ENCODE data around the gene CASTOR2. TPM values are rescaled to one million over a fixed set of nuclear protein-coding genes. Genes with fewer than 3 reads are reported as not detected.
A peak's percentile ranks its signal among the peaks of the same experiment; 100 is the strongest.
"Not testable (repeated sequence)": the region's sequence is repeated elsewhere in the genome, so short reads cannot be mapped to it uniquely, and the experiment has no call there.

CASTOR2 gene
- total RNA-seq (100 to 1,000 TPM; 131 to 255 (median 160) TPM), polyA plus RNA-seq (100 to 1,000 TPM in 1 of 3 donors, 10 to 100 TPM in 1, 1 to 10 TPM in 1; 2.9 to 100 (median 19.7) TPM)
- long read RNA-seq, donor 1, partial matches to known transcripts = 2 of 5 reads
- long read RNA-seq, donor 1, other reads (novel, unspliced or antisense) = 3 of 5 reads
- long read RNA-seq, donor 2, transcript CASTOR2-201 (9 exons, 1,257 nt) = major isoform, 21 of 42 reads
- long read RNA-seq, donor 2, partial matches to known transcripts = 16 of 42 reads
- long read RNA-seq, donor 2, other reads (novel, unspliced or antisense) = 5 of 42 reads

DNA sequence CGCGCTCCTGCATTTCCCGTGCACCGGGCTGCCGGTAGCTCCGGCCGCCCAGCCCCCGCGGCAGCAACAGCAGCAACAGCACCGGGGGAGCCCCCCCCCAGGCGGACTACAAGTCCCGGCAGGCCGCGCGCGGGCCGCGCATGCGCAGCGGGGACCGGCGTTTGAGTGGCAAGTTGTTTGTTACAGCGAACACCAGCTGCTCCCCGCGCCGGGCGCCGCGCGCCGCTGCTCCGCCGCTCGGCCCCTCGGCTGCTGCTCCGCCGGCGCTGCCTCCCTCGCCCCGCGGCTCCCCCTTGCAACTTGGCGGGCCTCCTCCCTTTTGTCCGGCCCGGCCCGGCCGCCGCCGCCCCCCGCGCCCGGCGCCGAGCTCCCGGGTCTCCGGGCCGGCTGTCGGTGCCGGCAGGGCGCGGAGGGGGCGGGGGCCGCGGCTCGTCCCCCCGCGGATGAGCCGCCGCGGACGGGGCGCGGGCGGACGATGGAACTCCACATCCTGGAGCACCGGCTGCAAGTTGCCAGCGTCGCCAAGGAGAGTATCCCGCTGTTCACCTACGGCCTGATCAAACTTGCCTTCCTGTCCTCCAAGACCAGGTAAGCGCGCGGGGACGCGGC is at the start of gene CASTOR2:
CASTOR2 (plus strand) TSS at position 195 of the 609 bp plus-strand sequence; CDS start at position 476, 281 bp downstream.
- intact Hi-C loops (cut with DNase I); H3K9me3 ChIP-seq; H3K4me1 ChIP-seq; H3K27me3 ChIP-seq (ENCODE audit: insufficient read depth in 3 of 3, low read length in 2 of 3); H3K36me3 ChIP-seq (ENCODE audit: insufficient read depth in 1 of 2, low read depth in 1 of 2): not testable (repeated sequence)
- H3K27ac ChIP-seq = peak within 1 kb of the TSS; percentile 9
- 0% methylated on average over 2 to 20 of the region's 84 CpGs for WGBS, 3 donors
- ATAC-seq (peak; percentile 93 to 96 (median 94)), DNase-seq (peak; percentile 76 to 84)
- peak within 1 kb of the TSS; percentile 52 for H3K4me3 ChIP-seq

- H3K27ac ChIP-seq; H3K9me3 ChIP-seq; ATAC-seq; H3K36me3 ChIP-seq (ENCODE audit: insufficient read depth in 1 of 2, low read depth in 1 of 2); intact Hi-C loops (cut with DNase I); H3K27me3 ChIP-seq (ENCODE audit: insufficient read depth in 3 of 3, low read length in 2 of 3); H3K4me1 ChIP-seq; H3K4me3 ChIP-seq; DNase-seq: not testable (repeated sequence)
- 78 to 92% (median 89%) methylated on average over 6 to 9 of the region's 10 CpGs for WGBS, 3 donors
Observed at GRCh38 chr7:74922321-74922890, 42.1 kb upstream of the CASTOR2 start.

DNA sequence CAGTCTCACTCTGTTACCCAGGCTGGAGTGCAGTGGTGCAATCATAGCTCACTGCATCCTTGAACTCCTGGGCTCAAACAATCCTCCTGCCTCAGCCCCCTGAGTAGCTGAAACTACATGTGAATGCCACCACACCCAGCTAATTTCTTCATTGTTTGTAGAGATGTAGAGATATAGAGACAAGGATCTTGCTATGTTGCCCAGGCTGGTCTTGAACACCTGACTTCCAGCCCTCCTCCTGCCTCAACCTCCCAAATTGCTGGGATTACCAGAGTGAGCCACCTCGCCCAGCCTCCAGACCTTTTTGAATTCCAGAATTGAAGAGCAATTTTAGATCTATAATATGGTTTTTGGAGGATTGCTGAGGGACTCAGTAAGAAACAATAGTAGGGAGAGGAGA is 40.9 kb upstream of the CASTOR2 start:
- H3K9me3 ChIP-seq; H3K27ac ChIP-seq; H3K27me3 ChIP-seq (ENCODE audit: insufficient read depth in 3 of 3, low read length in 2 of 3); intact Hi-C loops (cut with DNase I); H3K4me1 ChIP-seq; ATAC-seq; H3K36me3 ChIP-seq (ENCODE audit: insufficient read depth in 1 of 2, low read depth in 1 of 2); H3K4me3 ChIP-seq; DNase-seq: not testable (repeated sequence)
- WGBS, 3 donors = 95 to 100% (median 98%) methylated on average over 1 of the region's 1 CpG

- intact Hi-C loops (cut with DNase I); H3K27ac ChIP-seq; H3K4me3 ChIP-seq; H3K4me1 ChIP-seq; H3K27me3 ChIP-seq (ENCODE audit: insufficient read depth in 3 of 3, low read length in 2 of 3); H3K36me3 ChIP-seq (ENCODE audit: insufficient read depth in 1 of 2, low read depth in 1 of 2); DNase-seq; ATAC-seq; H3K9me3 ChIP-seq: not testable (repeated sequence)
- no CpG with 5 or more reads among the region's 1 CpG for WGBS, 3 donors
Observed at GRCh38 chr7:74926968-74927367, 37.5 kb upstream of the CASTOR2 start.

GRCh38 chr7:74931563-74932328 is 32.8 kb upstream of the CASTOR2 start:
- WGBS, 3 donors = 6 to 40% (median 22%) methylated on average over 1 of the region's 6 CpGs
- DNase-seq; H3K4me3 ChIP-seq; H3K4me1 ChIP-seq; H3K27ac ChIP-seq; H3K36me3 ChIP-seq (ENCODE audit: insufficient read depth in 1 of 2, low read depth in 1 of 2); H3K27me3 ChIP-seq (ENCODE audit: insufficient read depth in 3 of 3, low read length in 2 of 3); intact Hi-C loops (cut with DNase I); H3K9me3 ChIP-seq: not testable (repeated sequence)
- ATAC-seq = peak; percentile 16 to 71 (median 60)

DNA sequence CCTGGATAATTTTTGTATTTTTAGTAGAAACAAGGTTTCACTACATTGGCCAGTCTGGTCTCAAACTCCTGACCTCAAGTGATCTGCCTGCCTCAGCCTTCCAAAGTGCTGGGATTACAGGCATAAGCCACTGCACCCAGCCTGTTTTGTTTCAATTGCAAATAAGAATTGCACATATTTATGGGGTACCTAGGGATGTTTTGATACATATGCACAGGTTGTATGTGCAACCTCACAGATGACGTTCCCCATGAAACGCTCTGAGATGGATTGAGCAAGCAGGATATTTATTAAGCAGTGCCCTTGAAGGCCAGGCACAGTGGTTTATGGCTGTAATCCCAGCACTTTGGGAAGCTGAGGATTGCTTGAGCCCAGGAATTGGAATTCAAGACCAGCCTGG is 25.1 kb upstream of the CASTOR2 start:
- intact Hi-C loops (cut with DNase I); H3K4me3 ChIP-seq; ATAC-seq; H3K9me3 ChIP-seq; H3K4me1 ChIP-seq; DNase-seq; H3K27me3 ChIP-seq (ENCODE audit: insufficient read depth in 3 of 3, low read length in 2 of 3); H3K27ac ChIP-seq; H3K36me3 ChIP-seq (ENCODE audit: insufficient read depth in 1 of 2, low read depth in 1 of 2): not testable (repeated sequence)
- no CpG with 5 or more reads among the region's 2 CpGs for WGBS, 3 donors

GRCh38 chr7:74941302-74942069 is 23.0 kb upstream of the CASTOR2 start:
- H3K9me3 ChIP-seq; intact Hi-C loops (cut with DNase I): not testable (repeated sequence)
- 80 to 87% (median 84%) methylated on average over 3 to 6 of the region's 9 CpGs for WGBS, 3 donors

GRCh38 chr7:74943923-74944322 is 20.6 kb upstream of the CASTOR2 start:
- 82 to 88% (median 87%) methylated on average over 3 of the region's 4 CpGs for WGBS, 3 donors
- H3K27ac ChIP-seq; intact Hi-C loops (cut with DNase I); H3K4me3 ChIP-seq; H3K4me1 ChIP-seq; H3K27me3 ChIP-seq (ENCODE audit: insufficient read depth in 3 of 3, low read length in 2 of 3); ATAC-seq; H3K36me3 ChIP-seq (ENCODE audit: insufficient read depth in 1 of 2, low read depth in 1 of 2); DNase-seq; H3K9me3 ChIP-seq: not testable (repeated sequence)

More at GRCh38 chr7:74941302-74942069, 23.0 kb upstream of the CASTOR2 start:
- H3K27ac ChIP-seq; H3K4me1 ChIP-seq; H3K36me3 ChIP-seq (ENCODE audit: insufficient read depth in 1 of 2, low read depth in 1 of 2); H3K27me3 ChIP-seq (ENCODE audit: insufficient read depth in 3 of 3, low read length in 2 of 3); DNase-seq; H3K4me3 ChIP-seq: not testable (repeated sequence)
- peak in 2 of 4 donors; percentile 37 to 50 for ATAC-seq

GRCh38 chr7:74947741-74948140 is 16.8 kb upstream of the CASTOR2 start:
- intact Hi-C loops (cut with DNase I); H3K4me1 ChIP-seq; DNase-seq; H3K4me3 ChIP-seq; H3K36me3 ChIP-seq (ENCODE audit: insufficient read depth in 1 of 2, low read depth in 1 of 2); H3K27ac ChIP-seq; H3K9me3 ChIP-seq; H3K27me3 ChIP-seq (ENCODE audit: insufficient read depth in 3 of 3, low read length in 2 of 3): not testable (repeated sequence)
- no CpG with 5 or more reads among the region's 3 CpGs for WGBS, 3 donors
- ATAC-seq = peak; percentile 80 to 89 (median 87)

DNA sequence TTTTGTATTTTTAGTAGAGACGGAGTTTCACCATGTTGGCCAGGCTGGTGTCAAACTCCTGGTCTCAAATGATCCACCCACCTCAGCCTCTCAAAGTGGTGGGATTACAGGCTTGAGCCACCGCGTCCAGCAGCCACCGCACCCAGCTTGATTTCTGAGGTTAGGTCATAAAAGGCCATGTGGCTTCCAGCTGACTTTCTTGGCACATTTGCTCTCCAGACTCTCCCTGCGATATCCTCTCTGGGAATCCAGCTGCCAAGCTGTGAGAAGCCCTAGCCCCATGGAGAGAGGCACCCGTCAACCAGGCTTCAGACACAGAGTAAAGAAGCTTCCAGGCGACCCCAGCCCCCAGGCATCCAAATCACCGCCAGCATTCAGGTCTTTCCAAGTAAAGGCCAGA is 10.7 kb upstream of the CASTOR2 start:
- H3K4me1 ChIP-seq; H3K36me3 ChIP-seq (ENCODE audit: insufficient read depth in 1 of 2, low read depth in 1 of 2); H3K27ac ChIP-seq; ATAC-seq; intact Hi-C loops (cut with DNase I); H3K27me3 ChIP-seq (ENCODE audit: insufficient read depth in 3 of 3, low read length in 2 of 3); H3K4me3 ChIP-seq; H3K9me3 ChIP-seq; DNase-seq: not testable (repeated sequence)
- WGBS, 3 donors = no CpG with 5 or more reads among the region's 8 CpGs

Measured in psoas muscle (tissue), 8 donors.